HFF-Myc (cell line): ENCODE measurements around the gene ATP1A4.

Experiments
- DNase-seq: peaks from one replicate; pipeline ENCODE4 v3.0.0-alpha.2; 2011; ENCODE audit warnings: low read depth; ENCODE audit errors: extremely low read depth
- H3K4me3 ChIP-seq: replicated peaks from 2 replicates; pipeline ENCODE4 v1.5.1; 2011; ENCODE audit warnings: low read depth, mild to moderate bottlenecking, control low read depth, low read length
- CTCF ChIP-seq: IDR thresholded peaks from 2 replicates; pipeline ENCODE4 v1.5.1; 2012; ENCODE audit warnings: mild to moderate bottlenecking, low read depth, low read length, control low read depth; ENCODE audit errors: missing control alignments

ATP1A4 gene

GRCh38 chr1:160211046-160211790 lies 59.8 kb downstream of the ATP1A4 start:
- no peak for DNase-seq
- no peak for TF ChIP-seq CTCF
- H3K4me3 ChIP-seq, result no peak overlapping the region

GRCh38 chr1:160214481-160215140 lies 63.2 kb downstream of the ATP1A4 start:
- no peak overlapping the region for H3K4me3 ChIP-seq
- DNase-seq, result no peak
- no peak for TF ChIP-seq CTCF

- TF ChIP-seq CTCF, result no peak
Measured at GRCh38 chr1:160216301-160216700, 64.9 kb downstream of the ATP1A4 start.

GRCh38 chr1:160217481-160218051 lies 66.2 kb downstream of the ATP1A4 start:
- no peak for DNase-seq
- TF ChIP-seq CTCF, result no peak
- no peak overlapping the region for H3K4me3 ChIP-seq

More at GRCh38 chr1:160216301-160216700, 64.9 kb downstream of the ATP1A4 start:
- H3K4me3 ChIP-seq, result no peak overlapping the region
- DNase-seq, result no peak

GRCh38 chr1:160219062-160219929 lies 67.9 kb downstream of the ATP1A4 start:
- DNase-seq, result peak; percentile 29
- no peak overlapping the region for H3K4me3 ChIP-seq
- peak; percentile 64 for TF ChIP-seq CTCF

GRCh38 chr1:160220301-160220700 lies 68.9 kb downstream of the ATP1A4 start:
- DNase-seq, result no peak
- TF ChIP-seq CTCF, result no peak
- no peak overlapping the region for H3K4me3 ChIP-seq
